ENCODE data around the gene TSPAN4.

TSPAN4 gene

GRCh38 chr11:854601-855329 lies 12.1 kb downstream of the TSPAN4 start:
- no peaks in the 10 kb centered on the region for H3K9me3 Mint-ChIP-seq
- ATAC-seq (replicated peaks) (no peak), DNase-seq (no peak)
- peaks cover 0 to 7% of the 10 kb centered on the region in 2 donors for H3K4me1 Mint-ChIP-seq
- H3K4me3 Mint-ChIP-seq, result no peak overlapping the region
- no peak overlapping the region for H3K27ac Mint-ChIP-seq
- H3K36me3 Mint-ChIP-seq, result no peaks in the 10 kb centered on the region
- H3K27me3 Mint-ChIP-seq, result peaks cover 0 to 9% of the 10 kb centered on the region in 2 donors

DNA sequence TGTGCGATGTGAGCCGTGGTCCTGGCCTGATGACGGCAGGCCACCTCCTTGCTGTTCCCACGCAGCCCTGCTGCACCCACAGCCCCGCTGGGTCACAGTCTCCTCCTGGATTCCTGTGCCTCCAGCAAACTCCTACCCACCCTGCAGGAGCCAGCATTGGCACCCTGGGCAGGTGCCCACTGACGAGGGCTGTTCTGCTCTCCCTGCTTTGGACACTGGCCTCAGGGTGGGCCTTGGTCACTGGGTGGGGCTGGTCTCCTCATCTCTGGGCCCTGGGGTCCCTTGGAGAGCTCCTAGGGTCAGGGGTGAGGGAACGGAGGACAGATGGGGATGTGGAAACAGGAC lies 12.7 kb downstream of the TSPAN4 start:
- no peak for ATAC-seq (replicated peaks)
- Mint-ChIP-seq H3K36me3 (no peaks in the 10 kb centered on the region), H3K27me3 (peaks cover 0 to 9% of the 10 kb centered on the region in 2 donors), H3K4me1 (peaks cover 0 to 7% of the 10 kb centered on the region in 2 donors), H3K9me3 (no peaks in the 10 kb centered on the region), H3K27ac (no peak overlapping the region), H3K4me3 (no peak overlapping the region)
- DNase-seq, result no peak

DNA sequence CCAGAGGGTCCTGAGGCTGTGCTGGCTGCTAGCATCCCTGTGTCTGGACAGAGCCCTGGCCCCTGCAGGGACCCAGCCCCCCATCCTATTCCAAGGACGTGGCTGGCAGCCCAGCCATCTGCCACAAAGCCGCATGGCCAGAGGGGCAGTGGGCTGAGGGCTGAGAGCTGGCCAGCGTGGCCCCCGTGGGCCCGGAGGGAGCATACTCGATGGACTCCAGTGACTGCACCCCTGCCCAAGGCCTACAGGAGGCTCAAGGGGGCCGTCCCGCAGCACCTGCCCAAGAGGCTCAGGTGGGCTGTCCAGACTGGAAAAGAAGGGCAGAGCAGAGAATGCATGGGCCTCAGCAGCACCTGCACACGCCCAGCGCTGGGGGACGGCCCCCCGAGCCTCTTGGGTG lies 13.1 kb downstream of the TSPAN4 start:
- Mint-ChIP-seq H3K36me3 (no peaks in the 10 kb centered on the region), H3K27ac (no peak overlapping the region), H3K9me3 (no peaks in the 10 kb centered on the region), H3K4me1 (peaks cover 0 to 7% of the 10 kb centered on the region in 2 donors), H3K4me3 (no peak overlapping the region), H3K27me3 (peaks cover 0 to 8% of the 10 kb centered on the region in 2 donors)
- DNase-seq (no peak), ATAC-seq (replicated peaks) (no peak)

- H3K36me3 Mint-ChIP-seq, result no peaks in the 10 kb centered on the region
- no peaks in the 10 kb centered on the region for H3K9me3 Mint-ChIP-seq
- DNase-seq (no peak), ATAC-seq (replicated peaks) (no peak)
- no peak overlapping the region for H3K4me3 Mint-ChIP-seq
- no peak overlapping the region for H3K27ac Mint-ChIP-seq
- peaks cover 0 to 7% of the 10 kb centered on the region in 2 donors for H3K4me1 Mint-ChIP-seq
- peaks cover 0 to 2% of the 10 kb centered on the region in 2 donors for H3K27me3 Mint-ChIP-seq
Measured at GRCh38 chr11:856397-856796, 13.7 kb downstream of the TSPAN4 start.

- ATAC-seq (replicated peaks), result no peak
- no peaks in the 10 kb centered on the region for H3K27me3 Mint-ChIP-seq
- peaks cover 0 to 7% of the 10 kb centered on the region in 2 donors for H3K4me1 Mint-ChIP-seq
- H3K4me3 Mint-ChIP-seq, result no peak overlapping the region
- no peaks in the 10 kb centered on the region for H3K36me3 Mint-ChIP-seq
- H3K9me3 Mint-ChIP-seq, result no peaks in the 10 kb centered on the region
- DNase-seq, result no peak
- H3K27ac Mint-ChIP-seq, result peak overlapping the region; percentile 56
Measured at GRCh38 chr11:858053-858761, 15.6 kb downstream of the TSPAN4 start.

DNA sequence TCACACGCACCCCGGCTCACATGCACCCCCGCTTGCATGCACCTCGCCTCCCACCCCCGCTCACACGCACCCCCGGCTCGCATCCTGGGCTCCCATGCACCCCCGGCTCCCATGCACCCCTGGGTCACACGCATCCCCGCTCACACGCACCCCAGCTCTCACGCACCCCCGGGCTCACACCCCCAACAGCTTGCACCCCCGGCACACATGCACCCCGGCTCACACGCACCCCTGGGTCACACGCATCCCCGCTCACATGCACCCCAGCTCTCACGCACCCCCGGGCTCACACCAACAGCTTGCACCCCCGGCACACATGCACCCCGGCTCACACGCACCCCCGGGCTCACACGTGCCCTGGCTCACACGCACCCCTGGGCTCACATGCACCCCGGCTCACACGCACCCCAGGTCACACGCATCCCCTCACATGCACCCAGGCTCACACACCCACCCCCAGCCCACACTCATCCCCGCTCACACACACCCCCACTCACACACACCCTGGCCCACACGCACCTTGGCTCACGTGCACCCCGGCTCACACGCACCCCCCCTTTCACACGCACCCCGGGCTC lies 16.2 kb downstream of the TSPAN4 start:
- Mint-ChIP-seq H3K4me3 (no peak overlapping the region), H3K27ac (peak overlapping the region; percentile 51), H3K27me3 (no peaks in the 10 kb centered on the region), H3K4me1 (peaks cover 0 to 7% of the 10 kb centered on the region in 2 donors), H3K36me3 (no peaks in the 10 kb centered on the region), H3K9me3 (no peaks in the 10 kb centered on the region)
- DNase-seq (no peak), ATAC-seq (replicated peaks) (no peak)

GRCh38 chr11:859394-860131 lies 16.9 kb downstream of the TSPAN4 start:
- Mint-ChIP-seq H3K36me3 (no peaks in the 10 kb centered on the region), H3K27me3 (no peaks in the 10 kb centered on the region), H3K9me3 (no peaks in the 10 kb centered on the region), H3K27ac (peak overlapping the region; percentile 44), H3K4me1 (peaks cover 0 to 7% of the 10 kb centered on the region in 2 donors), H3K4me3 (no peak overlapping the region)
- DNase-seq (no peak), ATAC-seq (replicated peaks) (no peak)

DNA sequence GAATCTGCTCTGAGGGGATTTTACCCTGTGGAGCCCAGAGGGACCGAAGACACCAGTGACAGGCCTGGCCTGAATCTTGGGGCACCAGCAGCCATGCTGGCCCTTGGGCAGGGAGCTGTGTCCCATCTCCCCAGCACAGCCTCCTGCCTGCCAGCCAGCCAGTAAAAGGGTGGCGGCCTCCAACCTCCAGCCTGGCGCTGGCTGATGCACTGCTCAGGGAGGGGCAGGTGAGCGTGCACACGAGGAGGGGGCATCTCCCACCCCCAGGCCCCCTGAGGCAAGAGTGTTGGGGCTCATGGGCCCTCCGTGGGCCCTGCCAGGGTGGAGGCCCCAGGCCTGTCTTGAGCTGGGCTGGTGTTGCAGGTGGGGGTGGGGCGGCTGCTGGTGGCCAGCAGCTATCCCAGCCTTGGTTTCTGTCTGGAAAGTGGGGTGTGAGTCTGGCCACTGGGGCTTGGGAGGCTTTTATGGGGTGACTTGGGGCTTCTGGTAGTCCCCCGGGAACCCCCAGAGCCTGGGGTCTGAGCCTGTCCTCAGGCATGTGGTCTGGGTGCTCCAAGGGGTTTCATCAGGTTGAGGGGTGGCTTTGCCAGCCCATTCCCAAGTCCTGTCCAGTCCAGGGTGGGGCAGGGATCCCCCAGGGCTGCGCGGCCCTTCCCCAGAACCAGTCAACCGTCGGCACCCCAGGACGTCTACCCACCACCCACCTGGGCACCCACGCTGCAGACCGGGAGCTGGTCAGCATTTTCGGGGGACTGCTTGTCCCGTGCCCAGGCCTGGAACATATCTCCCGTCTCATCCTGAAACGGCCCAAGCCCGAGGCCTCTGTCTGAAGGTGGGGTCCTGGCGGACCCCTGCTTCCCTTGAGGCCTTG lies 17.8 kb downstream of the TSPAN4 start:
- Mint-ChIP-seq H3K4me1 (peaks cover 0 to 7% of the 10 kb centered on the region in 2 donors), H3K27me3 (no peaks in the 10 kb centered on the region), H3K27ac (peak overlapping the region; percentile 44), H3K4me3 (no peak overlapping the region), H3K9me3 (no peaks in the 10 kb centered on the region), H3K36me3 (no peaks in the 10 kb centered on the region)
- no peak for ATAC-seq (replicated peaks)
- no peak for DNase-seq

GRCh38 chr11:861105-861479 lies 18.4 kb downstream of the TSPAN4 start:
- Mint-ChIP-seq H3K9me3 (no peaks in the 10 kb centered on the region), H3K4me3 (no peak overlapping the region), H3K27ac (peak overlapping the region; percentile 14), H3K36me3 (peaks cover 0 to 3% of the 10 kb centered on the region in 2 donors), H3K27me3 (no peaks in the 10 kb centered on the region), H3K4me1 (peaks cover 0 to 7% of the 10 kb centered on the region in 2 donors)
- DNase-seq, result no peak
- ATAC-seq (replicated peaks), result no peak

DNA sequence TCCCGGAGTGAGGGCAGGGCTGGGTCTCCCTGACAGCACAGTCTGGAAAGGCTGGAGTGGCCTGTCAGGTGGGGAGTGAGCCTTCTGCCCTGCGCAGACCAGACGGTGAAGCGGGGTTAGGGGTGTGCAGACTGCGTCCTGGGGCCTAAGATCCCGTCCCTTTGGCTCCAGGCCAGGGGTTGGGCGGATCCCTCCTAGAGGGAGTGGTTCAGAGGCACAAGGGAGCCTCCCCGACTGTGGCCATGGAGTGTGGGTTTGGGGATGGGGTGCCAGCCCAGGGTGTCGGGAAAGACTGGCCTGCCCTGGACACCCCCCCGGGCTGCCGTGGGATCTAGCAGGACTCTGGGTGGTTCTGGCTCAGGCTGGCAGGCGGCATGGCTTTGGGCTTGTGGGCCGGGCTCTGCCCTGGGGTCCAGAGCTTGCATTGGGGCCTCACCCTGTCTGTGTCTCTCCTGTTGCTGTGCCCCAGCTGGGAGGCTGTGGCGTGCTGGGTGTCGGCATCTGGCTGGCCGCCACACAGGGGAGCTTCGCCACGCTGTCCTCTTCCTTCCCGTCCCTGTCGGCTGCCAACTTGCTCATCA lies 19.5 kb downstream of the TSPAN4 start:
- Mint-ChIP-seq H3K4me1 (peaks cover 0 to 3% of the 10 kb centered on the region in 2 donors), H3K36me3 (peaks cover 2 to 3% of the 10 kb centered on the region in 2 donors), H3K27ac (peak overlapping the region; percentile 39), H3K9me3 (no peaks in the 10 kb centered on the region), H3K4me3 (no peak overlapping the region), H3K27me3 (no peaks in the 10 kb centered on the region)
- no peak for DNase-seq
- ATAC-seq (replicated peaks), result no peak

GRCh38 chr11:862696-863022 lies 20.0 kb downstream of the TSPAN4 start:
- Mint-ChIP-seq H3K4me3 (no peak overlapping the region), H3K4me1 (peaks cover 0 to 3% of the 10 kb centered on the region in 2 donors), H3K27ac (no peak overlapping the region), H3K36me3 (peaks cover 2 to 3% of the 10 kb centered on the region in 2 donors), H3K9me3 (no peaks in the 10 kb centered on the region), H3K27me3 (no peaks in the 10 kb centered on the region)
- ATAC-seq (replicated peaks) (no peak), DNase-seq (no peak)

DNA sequence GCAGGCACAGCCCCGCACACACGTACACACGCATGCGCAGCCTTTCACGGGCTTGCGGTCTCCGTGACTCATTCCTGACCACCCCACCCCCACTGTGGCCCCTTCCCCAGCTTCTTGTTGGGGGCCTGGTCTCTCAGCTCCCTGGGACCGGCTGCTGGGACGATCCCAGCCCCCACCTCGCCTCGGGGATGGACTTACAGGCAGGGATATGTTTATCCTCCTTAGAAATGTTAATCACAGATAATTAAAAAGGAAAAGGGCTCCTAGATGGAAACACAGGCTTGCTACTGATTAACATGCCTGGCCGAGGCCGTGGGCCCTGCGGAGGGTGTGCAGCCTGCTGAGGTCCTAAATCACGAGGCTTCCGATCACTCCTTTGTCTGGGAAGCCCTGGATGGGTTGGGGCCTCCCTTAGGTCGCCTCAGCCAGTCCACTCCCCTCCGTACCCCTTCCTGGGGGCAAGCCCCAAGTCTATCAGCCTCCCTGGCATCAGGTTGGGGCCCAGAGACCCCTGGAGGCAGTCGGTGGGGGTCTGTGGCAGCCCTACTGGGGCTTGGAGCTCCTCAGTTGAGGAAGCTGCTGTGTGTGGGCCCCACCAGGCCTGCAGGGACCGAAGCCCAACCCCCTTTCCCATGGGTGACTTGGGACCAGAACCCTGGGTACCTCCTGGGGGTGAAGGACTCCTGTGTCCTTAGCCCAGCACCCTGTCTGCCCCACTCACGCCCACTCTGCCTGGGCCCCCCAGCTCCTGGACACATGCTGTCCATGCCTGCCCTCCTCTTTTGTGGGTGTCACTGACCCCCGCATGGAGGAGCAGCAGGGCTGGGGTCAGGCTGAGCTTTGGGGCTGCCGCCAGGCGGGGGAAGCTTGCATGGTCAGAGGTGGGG lies 20.6 kb downstream of the TSPAN4 start:
- no peaks in the 10 kb centered on the region for H3K27me3 Mint-ChIP-seq
- DNase-seq (no peak), ATAC-seq (replicated peaks) (no peak)
- H3K27ac Mint-ChIP-seq, result peak overlapping the region; percentile 73
- H3K9me3 Mint-ChIP-seq, result no peaks in the 10 kb centered on the region
- peaks cover 3 to 6% of the 10 kb centered on the region in 2 donors for H3K36me3 Mint-ChIP-seq
- H3K4me3 Mint-ChIP-seq, result no peak overlapping the region
- H3K4me1 Mint-ChIP-seq, result peaks cover 0 to 3% of the 10 kb centered on the region in 2 donors
